GM19238 (cell line): ENCODE results near the gene CSF1R.
A peak's percentile ranks its signal among the peaks of the same experiment; 100 is the strongest.
"Not testable (repeated sequence)": the region's sequence is repeated elsewhere in the genome, so short reads cannot be mapped to it uniquely, and the experiment has no call there.

Source experiments
- DNase-seq: peaks from one replicate; pipeline ENCODE4 v3.0.0; 2011; ENCODE audit warnings: low spot score; ENCODE audit not compliant: insufficient read length

Gene CSF1R

DNA sequence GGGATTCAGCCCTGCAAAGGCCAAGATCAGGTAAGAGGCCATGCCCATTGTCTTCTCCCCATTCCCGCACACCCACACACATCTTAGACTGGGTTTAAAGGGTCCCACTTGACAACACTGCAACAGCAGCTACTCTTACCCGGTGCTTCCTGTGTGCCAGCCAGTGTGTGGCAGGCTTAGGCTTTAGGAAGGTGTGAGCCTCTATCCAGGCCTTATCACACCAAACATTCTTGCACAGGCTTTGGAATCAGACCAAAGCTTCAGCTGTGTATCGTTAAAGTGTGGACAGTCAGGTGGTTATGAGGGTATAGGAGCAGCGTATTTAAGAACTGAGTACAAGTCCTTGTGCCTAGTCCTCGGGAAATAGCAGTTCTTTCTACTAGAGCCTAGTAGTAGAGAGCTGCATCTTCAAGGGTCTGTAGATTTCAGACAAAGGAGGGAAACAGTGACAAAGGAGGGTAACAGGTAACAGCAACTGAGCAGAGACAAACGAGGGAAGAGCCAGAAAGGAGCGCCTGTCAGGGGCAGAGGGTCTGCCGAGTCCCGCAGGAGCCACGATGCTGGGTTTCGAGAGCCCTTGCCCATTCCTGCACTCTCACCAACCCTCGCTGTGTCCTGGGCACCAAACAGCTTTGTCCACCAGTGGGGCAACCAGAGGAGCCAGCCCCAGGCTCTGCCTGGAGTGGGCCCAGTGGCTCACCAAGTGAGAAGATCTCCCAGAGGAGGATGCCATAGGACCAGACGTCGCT, 30.9 kb downstream of the CSF1R start:
- no peak for DNase-seq

DNA sequence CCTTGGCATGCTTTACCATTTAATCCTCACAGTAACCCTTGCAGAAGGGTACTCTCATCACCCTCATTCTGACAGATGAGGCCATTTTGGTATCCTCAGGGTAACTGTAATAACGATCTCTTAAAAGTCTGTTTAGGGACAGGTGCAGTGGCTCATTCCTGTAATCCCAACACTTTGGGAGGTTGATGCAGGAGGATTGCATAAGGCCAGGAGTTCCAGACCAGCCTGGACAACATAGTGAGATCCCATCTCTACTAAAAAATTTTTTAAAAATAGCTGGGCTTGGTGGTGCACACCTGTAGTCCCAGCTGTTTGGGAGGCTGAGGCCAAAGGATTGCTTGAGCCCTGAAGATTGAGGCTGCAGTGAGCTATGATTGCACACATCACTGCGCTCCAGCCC, 31.8 kb downstream of the CSF1R start:
- DNase-seq: no peak

DNA sequence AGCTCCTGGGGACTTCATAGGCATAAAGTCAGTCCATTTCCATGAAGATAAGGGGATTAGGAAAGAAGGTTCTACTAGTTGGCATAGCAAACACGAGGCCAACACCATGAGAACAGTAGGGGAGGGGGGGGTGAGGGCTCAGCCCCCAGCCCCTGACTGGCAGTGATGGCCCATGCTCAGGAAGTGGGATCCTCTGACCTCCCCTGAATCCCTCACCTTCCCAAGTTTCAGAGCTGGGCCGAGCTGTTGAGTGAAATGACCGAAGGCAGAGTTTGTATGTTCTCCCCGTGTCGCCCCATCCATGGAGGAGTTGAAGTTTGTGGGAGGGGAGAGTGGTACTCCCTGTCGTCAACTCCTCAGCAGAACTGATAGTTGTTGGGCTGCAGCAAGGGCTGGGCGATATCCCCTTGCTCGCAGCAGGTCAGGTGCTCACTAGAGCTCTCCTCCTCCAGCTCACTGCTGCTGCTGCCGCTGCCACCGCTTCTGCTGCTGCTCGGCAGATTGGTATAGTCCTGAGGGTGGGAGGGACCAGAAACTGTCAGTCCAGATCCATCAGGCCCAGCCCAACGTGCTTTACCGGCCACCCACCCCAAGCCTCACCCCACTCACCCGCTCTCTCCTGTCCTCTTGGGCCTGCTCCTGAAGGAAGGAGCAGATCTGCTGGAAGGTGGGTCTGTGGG, 32.5 kb downstream of the CSF1R start:
- DNase-seq: no peak

DNA sequence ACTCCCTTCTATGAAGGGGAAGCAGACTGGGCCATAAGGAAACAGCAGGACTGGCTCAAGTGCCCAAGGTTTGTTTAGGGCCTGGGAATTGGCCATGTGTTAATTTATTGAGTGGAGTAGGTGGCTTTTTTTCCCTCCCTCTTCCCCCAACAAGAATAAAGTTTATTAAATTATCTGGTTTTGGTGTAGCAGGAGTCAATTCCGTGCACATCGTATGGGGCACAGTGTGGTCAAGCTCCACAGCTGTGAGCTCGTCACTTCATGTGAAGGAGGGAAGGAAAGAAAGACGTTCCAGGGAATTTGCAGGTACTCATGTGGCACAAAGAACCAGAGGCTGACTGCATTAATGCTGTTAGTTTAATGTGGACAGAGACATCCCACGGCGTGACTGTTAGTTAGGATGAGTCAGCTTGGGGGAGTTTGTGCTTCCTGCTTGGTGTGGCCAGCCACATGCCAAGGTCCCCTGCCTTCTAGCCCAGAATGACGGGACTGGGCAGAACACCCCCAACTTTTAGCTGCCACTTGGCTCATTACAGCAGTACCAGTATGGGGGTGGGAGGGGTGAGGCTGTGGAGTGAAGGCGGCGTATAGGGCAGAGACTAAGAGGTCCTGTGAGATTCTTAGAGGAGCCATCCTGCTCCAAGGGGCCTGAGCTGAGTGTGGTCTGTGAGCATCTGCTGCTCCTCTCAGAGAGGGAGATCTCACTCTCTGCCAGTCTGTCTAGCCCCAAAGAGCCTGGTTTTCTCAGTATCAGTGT, 33.2 kb downstream of the CSF1R start:
- no peak for DNase-seq

DNA sequence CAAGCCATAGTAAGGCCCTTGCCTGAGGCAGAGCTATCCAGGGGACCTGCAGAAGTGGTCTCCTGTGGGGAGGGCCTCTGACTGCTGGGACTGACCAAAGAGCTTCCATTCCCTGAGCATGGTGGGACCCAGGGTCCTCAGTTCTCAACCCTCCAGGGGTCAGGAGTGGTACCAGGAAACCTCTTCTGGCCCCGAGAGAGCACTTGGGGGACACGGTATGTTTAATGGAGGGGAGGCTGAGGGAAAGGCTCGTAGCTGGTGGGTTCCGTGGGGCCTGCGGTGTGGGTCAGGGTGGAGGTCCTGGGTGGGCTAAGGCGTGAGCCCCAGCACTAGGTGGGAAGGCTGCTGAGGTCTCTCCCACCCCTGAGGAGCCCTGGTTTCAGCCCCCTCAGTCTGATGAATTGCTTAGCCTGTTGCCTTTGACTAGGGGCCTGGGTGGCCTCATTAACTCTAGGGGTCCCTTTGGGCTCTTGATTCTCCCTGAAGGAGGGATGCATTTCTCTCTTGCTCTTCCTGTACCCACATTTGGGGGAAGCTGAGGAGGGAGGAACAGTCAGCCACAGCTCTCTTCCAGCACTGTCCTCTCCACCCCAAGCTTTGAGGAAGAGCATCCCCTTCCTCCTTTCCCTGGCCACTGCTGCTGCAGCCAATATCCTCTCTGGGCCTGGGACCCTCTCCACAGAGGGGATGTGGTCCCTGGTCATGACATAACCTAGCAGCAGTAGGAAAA, 34.0 kb downstream of the CSF1R start:
- no peak for DNase-seq

GRCh38 chr5:150051657-150052195, 34.6 kb downstream of the CSF1R start:
- DNase-seq: no peak

- DNase-seq: not testable (repeated sequence)
Measured at GRCh38 chr5:150050172-150050811, 36.1 kb downstream of the CSF1R start.

- no peak for DNase-seq
Measured at GRCh38 chr5:150046031-150046430, 40.3 kb downstream of the CSF1R start.

- DNase-seq: no peak
Measured at GRCh38 chr5:150045549-150045948, 40.8 kb downstream of the CSF1R start.

- no peak for DNase-seq
Measured at GRCh38 chr5:150044712-150045111, 41.6 kb downstream of the CSF1R start.

DNA sequence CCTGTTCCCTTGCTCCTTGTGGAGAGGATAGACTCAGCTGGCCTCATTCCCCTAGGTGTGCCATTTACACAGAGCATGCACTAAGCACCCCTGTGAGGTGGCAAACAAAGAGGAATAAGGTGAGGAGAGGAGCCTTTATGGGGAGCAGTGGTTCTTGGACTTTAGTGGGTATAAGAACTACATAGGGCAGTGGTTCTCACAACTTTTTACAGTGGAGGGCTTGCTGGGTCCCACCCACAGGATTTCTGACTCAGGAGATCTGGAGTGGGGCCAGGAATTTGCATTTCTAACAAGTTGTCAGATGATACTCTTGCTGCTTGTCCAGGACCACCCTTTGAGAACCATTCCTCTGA, 42.0 kb downstream of the CSF1R start:
- no peak for DNase-seq

DNA sequence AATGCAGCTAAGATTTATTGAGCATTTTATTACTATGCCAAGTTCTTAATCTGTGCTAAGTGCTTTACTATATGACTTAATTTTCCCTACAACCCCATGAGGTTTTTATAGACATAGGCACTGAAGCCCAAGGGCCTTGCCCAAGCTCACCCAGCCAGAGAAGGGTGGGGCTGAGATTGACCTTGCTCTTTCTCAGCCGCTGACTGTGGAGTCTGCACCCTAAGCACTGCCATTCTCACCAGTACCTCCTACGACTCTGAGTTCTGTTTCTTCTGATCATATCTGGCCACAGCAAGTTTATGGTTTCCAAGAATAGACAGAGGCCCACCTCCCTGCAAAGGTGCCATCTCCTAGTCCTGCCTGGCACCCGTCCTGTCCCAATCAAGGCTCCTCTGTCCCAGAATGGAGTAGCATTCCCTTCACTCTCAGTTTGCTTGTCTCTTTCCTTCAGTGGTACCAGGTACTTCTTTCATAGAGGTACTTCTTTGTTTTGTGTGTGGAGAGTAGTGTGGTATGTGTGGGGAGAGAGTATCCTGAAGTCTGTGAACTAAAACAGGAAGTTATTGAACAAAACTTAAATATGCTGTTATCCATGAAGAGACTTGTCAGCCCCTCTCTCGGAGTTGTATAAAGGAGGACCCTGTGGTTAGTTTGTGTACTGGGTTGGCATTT, 42.6 kb downstream of the CSF1R start:
- DNase-seq: no peak

DNA sequence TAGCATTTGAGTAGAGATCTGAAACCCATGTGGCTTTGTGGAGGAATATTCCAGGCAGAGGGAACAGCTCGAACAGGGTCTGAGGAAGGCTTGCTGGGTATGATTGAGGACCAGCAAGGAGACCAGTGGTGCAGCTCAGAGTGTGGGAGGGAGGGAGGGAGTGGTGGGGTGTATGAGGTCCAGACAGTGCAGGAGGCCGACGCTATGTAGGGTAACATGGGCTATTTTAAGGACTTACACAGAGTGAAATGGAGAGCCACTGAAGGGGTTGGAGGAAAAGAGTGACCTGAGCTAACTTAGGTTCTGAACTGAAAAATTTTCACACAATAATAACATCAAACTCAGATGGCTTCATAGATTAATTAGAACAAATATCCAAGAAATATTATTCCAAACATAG, 43.9 kb downstream of the CSF1R start:
- DNase-seq: no peak

DNA sequence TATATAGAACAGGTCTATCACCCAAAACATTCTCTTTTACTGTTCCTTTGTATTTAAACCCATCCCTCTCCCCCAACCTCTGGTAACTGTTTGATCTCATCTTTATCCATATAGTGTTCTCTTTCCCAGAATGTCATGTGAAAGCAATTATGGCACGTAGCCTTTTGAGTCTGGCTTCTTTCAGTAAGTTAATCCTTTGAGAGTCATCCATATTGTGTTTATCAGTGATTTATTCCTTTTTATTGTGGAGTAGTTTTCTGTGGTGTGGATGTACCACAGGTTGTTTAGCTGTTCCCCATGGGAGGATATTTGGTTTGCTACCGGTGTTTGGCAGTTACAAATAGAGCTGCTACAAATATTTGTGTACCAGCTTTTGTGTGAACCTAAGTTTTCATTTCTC, 47.8 kb downstream of the CSF1R start:
- no peak for DNase-seq

DNA sequence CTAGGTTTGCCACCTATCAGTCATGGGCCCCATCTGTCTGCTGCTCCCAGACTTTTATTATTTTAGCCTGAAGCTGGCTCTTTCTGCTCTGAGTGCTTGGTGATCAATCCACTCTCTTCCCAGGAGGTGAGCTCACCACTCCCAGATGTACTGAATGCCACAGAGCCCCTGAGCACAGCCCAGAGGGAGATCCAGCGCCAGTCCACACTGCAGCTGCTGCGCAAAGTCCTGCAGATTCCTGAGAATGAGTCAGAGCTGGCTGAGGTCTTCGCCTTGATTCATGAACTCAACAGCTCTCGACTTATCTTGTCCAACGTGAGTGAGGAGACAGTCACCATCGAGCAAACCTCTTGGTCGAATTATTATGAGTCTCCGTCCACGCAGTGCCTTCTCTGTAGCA, 49.8 kb downstream of the CSF1R start:
- no peak for DNase-seq

DNA sequence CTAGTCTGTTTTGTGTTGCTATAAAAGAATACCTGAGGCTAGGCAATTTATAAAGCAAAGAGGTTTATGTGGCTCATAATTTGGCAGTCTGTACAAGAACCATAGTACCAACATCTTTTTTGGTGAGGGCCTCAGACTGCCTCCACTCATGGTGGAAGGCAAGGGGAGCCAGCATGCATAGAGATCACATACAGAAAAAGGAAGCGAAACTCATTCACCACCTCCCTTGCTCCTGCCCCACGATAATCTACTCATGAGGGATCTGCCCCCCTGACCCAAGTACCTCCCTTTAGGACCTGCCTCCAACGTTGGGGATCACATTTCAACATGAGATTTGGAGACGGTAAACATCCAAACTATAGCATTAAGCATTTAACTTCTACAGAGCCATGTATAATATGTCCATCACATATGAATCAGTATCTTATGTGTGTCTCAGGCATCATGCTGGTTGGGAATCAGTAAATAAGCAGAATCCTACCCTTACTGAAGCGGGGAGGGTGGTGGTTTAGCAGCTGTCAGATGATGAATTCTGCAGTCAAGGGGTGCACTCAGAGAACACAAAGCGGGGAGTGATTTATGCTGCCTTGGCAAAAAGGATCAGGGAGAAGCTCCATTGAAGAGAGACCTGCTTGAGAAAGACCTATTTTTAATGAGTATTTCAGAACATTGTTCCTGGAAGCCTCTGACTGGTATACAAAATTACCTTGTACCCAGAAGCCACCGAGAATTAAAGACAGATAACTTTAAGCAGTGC, 51.0 kb downstream of the CSF1R start:
- peak; percentile 20 for DNase-seq

- no peak for DNase-seq
Measured at GRCh38 chr5:150034662-150035061, 51.7 kb downstream of the CSF1R start.

DNA sequence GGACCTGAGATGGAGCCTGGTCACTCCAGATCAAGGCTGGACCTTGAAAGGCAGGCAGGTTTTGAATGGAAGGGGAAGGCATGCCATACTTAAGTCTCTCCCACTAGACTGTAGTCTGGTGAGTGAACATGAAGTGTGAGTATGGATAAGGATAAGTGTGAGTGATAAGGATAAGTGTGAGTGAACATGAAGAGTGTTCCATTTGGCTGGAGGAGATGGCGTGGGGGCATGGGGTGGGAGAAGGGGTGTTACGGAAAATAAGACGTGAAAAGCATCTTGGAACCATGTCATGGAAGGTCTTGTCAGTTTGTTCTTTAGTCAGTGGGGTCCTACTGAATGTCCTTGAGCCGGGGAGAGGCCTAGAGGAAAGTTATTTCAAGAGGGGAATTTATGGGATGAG, 53.0 kb downstream of the CSF1R start:
- no peak for DNase-seq

DNA sequence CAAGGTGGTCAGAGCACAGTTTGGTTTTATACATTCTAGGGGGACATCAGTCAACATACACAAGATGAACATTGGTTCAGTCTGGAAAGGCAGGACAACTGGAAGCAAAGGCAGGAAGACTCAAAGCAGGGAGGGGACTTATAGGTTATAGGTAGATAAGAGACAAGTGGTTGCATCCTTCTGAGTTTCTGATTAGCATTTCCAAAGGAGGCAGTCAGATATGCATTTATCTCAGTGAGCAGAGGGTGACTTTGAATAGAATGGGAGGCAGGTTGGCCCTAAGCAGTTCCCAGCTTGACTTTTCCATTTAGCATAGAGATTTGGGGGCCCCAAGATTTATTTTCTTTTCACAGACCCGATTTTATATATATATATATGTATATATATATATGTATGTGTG, 58.3 kb downstream of the CSF1R start:
- not testable (repeated sequence) for DNase-seq

DNA sequence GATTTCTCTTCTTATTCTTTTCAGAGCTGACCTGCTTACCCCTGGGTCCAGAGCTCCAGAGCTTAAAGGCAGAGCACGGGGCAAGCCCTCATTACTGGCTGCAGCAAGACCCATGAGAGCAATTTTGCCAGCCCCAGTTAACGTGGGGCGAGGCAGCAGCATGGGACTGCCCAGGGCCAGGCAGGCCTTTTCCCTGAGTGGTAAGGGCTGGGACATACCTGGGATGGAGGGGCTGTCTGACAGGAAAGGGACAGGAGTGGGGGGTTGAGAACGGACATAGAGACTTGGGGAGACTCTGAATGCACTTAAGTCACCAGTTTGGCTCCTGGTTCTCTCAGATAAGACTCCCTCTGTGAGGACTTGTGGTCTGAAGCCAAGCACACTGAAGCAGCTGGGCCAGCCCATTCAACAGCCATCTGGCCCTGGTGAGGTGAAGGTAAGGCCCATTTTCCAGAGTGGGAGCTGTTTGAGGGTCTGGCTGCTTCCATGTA, 59.6 kb downstream of the CSF1R start:
- no peak for DNase-seq
